SK-N-SH (cell line): ENCODE results near the gene CHD2.

Source experiments
- CHD2 ChIP-seq: fragments of 150-350 bp; IDR thresholded peaks from 2 replicates; pipeline ENCODE4 v1.6.1; 2018; ENCODE audit warnings: low read length; ENCODE audit not compliant: partially characterized antibody
- EP300 ChIP-seq, 2 experiments: IDR thresholded peaks; 2 replicates each; pipeline versions ENCODE4 v1.4.0 to v1.6.1; 2012; ENCODE audit warnings: borderline replicate concordance in 1 of 2, low read depth in 1 of 2, low read length in 1 of 2
- JUND ChIP-seq: IDR thresholded peaks from 2 replicates; pipeline ENCODE4 v1.4.0; 2012
- POLR2AphosphoS5 ChIP-seq: IDR thresholded peaks from 2 replicates; pipeline ENCODE4 v1.6.1; 2012; ENCODE audit warnings: low read depth, low read length
- RAD21 ChIP-seq: IDR thresholded peaks from 2 replicates; pipeline ENCODE4 v1.6.1; 2012; ENCODE audit warnings: mild to moderate bottlenecking, low read length
- RFX5 ChIP-seq: IDR thresholded peaks from 2 replicates; pipeline ENCODE4 v1.6.1; 2012; ENCODE audit warnings: mild to moderate bottlenecking, improper control_type of control experiment, low read length
- SIN3A ChIP-seq: IDR thresholded peaks from 2 replicates; pipeline ENCODE4 v1.6.1; 2012; ENCODE audit warnings: low read depth, mild to moderate bottlenecking, low read length, moderate library complexity, borderline replicate concordance
- TAF1 ChIP-seq: IDR thresholded peaks from 2 replicates; pipeline ENCODE4 v1.6.1; 2012; ENCODE audit warnings: low read depth, mild to moderate bottlenecking, low read length, moderate library complexity, borderline replicate concordance
- YY1 ChIP-seq: IDR thresholded peaks from 2 replicates; pipeline ENCODE4 v1.4.0; 2012; ENCODE audit warnings: low read depth, mild to moderate bottlenecking
- TF ChIP-seq, protein P1 (sequence below): fragments of 200-600 bp; sonication (generic); IDR thresholded peaks from 2 replicates; pipeline ENCODE4 v1.6.1; 2017; ENCODE audit warnings: antibody characterized with exemption, mild to moderate bottlenecking, moderate library complexity
- TF ChIP-seq, protein P2 (sequence below): IDR thresholded peaks from 2 replicates; pipeline ENCODE4 v1.6.1; 2012; ENCODE audit warnings: mild to moderate bottlenecking, low read depth, low read length, moderate library complexity

DNA sequence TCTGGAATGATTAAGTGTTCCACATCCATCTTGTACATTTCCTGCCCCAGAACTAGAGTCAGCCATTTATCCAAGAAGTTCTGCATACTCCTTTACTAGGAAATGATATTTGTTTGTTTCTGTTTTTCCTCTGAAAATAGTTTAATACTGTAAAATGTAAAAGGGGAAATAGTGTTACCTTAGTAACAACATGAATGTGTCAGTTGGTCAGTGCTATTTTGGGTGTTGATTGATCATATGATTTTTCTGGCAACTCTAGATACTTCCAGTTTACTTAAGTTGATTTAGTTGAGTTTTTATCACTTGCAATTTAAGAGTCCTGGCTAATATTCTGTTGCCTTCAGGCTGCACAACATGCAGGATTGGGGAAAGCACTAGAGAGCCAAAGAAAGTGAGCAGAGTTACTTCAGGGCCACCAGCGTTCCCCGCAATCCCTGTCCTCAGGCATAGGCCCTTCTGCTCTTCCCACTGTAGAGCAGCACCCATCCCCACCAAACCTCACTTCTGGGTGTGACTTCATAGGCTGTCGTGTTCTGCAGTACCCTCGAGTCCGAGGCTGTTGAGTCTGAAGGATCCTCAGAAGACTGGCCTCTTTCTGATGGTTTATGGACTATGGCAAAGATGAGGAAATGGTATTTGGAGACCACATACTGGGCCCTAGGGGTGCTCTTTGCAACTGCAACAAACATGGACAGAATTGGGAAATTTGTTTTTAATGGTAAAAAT lies 69.0 kb downstream of the CHD2 start:
- TF ChIP-seq, protein P1, sequence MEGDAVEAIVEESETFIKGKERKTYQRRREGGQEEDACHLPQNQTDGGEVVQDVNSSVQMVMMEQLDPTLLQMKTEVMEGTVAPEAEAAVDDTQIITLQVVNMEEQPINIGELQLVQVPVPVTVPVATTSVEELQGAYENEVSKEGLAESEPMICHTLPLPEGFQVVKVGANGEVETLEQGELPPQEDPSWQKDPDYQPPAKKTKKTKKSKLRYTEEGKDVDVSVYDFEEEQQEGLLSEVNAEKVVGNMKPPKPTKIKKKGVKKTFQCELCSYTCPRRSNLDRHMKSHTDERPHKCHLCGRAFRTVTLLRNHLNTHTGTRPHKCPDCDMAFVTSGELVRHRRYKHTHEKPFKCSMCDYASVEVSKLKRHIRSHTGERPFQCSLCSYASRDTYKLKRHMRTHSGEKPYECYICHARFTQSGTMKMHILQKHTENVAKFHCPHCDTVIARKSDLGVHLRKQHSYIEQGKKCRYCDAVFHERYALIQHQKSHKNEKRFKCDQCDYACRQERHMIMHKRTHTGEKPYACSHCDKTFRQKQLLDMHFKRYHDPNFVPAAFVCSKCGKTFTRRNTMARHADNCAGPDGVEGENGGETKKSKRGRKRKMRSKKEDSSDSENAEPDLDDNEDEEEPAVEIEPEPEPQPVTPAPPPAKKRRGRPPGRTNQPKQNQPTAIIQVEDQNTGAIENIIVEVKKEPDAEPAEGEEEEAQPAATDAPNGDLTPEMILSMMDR: no peak; the same call in 1 of the 2 replicates
- TF ChIP-seq SIN3A (no peak), EP300 (IDR thresholded peaks at IDR 0.05; ENCODE audit: borderline replicate concordance in 1 of 2, low read depth in 1 of 2, low read length in 1 of 2) (no peak), CHD2 (no peak), POLR2AphosphoS5 (no peak), RAD21 (no peak), JUND (no peak), TAF1 (no peak), RFX5 (no peak), YY1 (no peak)
- TF ChIP-seq, protein P2, sequence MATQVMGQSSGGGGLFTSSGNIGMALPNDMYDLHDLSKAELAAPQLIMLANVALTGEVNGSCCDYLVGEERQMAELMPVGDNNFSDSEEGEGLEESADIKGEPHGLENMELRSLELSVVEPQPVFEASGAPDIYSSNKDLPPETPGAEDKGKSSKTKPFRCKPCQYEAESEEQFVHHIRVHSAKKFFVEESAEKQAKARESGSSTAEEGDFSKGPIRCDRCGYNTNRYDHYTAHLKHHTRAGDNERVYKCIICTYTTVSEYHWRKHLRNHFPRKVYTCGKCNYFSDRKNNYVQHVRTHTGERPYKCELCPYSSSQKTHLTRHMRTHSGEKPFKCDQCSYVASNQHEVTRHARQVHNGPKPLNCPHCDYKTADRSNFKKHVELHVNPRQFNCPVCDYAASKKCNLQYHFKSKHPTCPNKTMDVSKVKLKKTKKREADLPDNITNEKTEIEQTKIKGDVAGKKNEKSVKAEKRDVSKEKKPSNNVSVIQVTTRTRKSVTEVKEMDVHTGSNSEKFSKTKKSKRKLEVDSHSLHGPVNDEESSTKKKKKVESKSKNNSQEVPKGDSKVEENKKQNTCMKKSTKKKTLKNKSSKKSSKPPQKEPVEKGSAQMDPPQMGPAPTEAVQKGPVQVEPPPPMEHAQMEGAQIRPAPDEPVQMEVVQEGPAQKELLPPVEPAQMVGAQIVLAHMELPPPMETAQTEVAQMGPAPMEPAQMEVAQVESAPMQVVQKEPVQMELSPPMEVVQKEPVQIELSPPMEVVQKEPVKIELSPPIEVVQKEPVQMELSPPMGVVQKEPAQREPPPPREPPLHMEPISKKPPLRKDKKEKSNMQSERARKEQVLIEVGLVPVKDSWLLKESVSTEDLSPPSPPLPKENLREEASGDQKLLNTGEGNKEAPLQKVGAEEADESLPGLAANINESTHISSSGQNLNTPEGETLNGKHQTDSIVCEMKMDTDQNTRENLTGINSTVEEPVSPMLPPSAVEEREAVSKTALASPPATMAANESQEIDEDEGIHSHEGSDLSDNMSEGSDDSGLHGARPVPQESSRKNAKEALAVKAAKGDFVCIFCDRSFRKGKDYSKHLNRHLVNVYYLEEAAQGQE: no peak
